ENCODE results near the gene GNB1L. TPM values are rescaled to one million over a fixed set of nuclear protein-coding genes. Genes with fewer than 3 reads are reported as not detected.

The GNB1L gene
- total and polyA plus RNA-seq, 2 of the 13 experiments (the other 11 are each of a cell fraction or from before 2014, with no cell fraction given), result 2.5 to 7.4 TPM

GRCh38 chr22:19882446-19883381 lies 28.0 kb upstream of the GNB1L start:
- Histone ChIP-seq H3K4me2 (ENCODE audit: low read depth, low read length) (no peak overlapping the region), H3K9ac (ENCODE audit: insufficient read depth, low read depth, low read length) (no peak overlapping the region), H3K79me2 (ENCODE audit: insufficient read depth, low read length) (no peaks in the 10 kb centered on the region), H2AFZ (ENCODE audit: low read length) (no peak overlapping the region), H4K20me1 (ENCODE audit: insufficient read depth, low read length) (no peaks in the 10 kb centered on the region), H3K27ac (ENCODE audit: extremely low read length, insufficient read depth, low read length) (no peak overlapping the region), H3K27me3 (ENCODE audit: control insufficient read depth in 1 of 2, insufficient read depth in 2 of 2, low read length in 2 of 2) (no peaks in the 10 kb centered on the region), H3K4me3 (replicated peaks in 1 of 3; ENCODE audit: insufficient read depth in 1 of 3, low read depth in 2 of 3, low read length in 3 of 3) (no peak overlapping the region), H3K4me1 (ENCODE audit: insufficient read depth, low read length) (peaks cover 34% of the 10 kb centered on the region), H3K9me3 (ENCODE audit: low read length) (no peaks in the 10 kb centered on the region), H3K36me3 (replicated peaks in 1 of 2; ENCODE audit: control insufficient read depth in 1 of 2, insufficient read depth in 2 of 2, low read length in 2 of 2) (no peaks in the 10 kb centered on the region)
- in situ Hi-C loops (cut with HindIII; ENCODE audit: extremely low pct_ligation_motif_present, low pct_unique_long_range_greater_than_20kb) (no loop called here), intact Hi-C loops (cut with micrococcal nuclease; ENCODE audit: unreplicated experiment) (no loop called here)
- WGBS (ENCODE audit: low lambda C conversion rate), result 94% methylated on average over 18 of the region's 26 CpGs
- no TSS peak for BruUV-seq (replicated peaks)
- no peak for DNase-seq (ENCODE audit: low spot score)
- CTCF ChIA-PET (ENCODE audit: low intra/inter-chr PET ratio, low total read pairs), result no interaction called here
- FAIRE-seq, result no peak
- TF ChIP-seq ZNF691 (CRISPR knock-in tag; IDR thresholded peaks at IDR 0.05; ENCODE audit: borderline replicate concordance, low read depth) (no peak), SRSF4 (IDR thresholded peaks at IDR 0.05; ENCODE audit: low read depth, low read length, poor library complexity, severe bottlenecking) (no peak), KLF9 (CRISPR knock-in tag; IDR thresholded peaks at IDR 0.05; ENCODE audit: low read depth) (no peak), MTF2 (CRISPR knock-in tag; IDR thresholded peaks at IDR 0.05; ENCODE audit: borderline replicate concordance) (no peak), RBAK (CRISPR knock-in tag; IDR thresholded peaks at IDR 0.05) (no peak), MXD1 (CRISPR knock-in tag; IDR thresholded peaks at IDR 0.05) (no peak), GATAD1 (CRISPR knock-in tag; IDR thresholded peaks at IDR 0.05) (no peak), HNRNPLL (IDR thresholded peaks at IDR 0.05; ENCODE audit: low read depth, low read length, poor library complexity, severe bottlenecking) (no peak), ZNF766 (CRISPR knock-in tag; IDR thresholded peaks at IDR 0.05; ENCODE audit: borderline replicate concordance) (no peak), MYPOP (CRISPR knock-in tag; IDR thresholded peaks at IDR 0.05) (no peak), ZNF333 (CRISPR knock-in tag; IDR thresholded peaks at IDR 0.05; ENCODE audit: borderline replicate concordance) (no peak), LRRFIP1 (CRISPR knock-in tag; conservative IDR thresholded peaks at IDR 0.05) (no peak), ZNF792 (CRISPR knock-in tag; IDR thresholded peaks at IDR 0.05) (no peak), ATF1 (CRISPR knock-in tag; IDR thresholded peaks at IDR 0.05) (no peak), SIN3B (IDR thresholded peaks at IDR 0.05; ENCODE audit: low read length) (no peak), KLF12 (CRISPR knock-in tag; IDR thresholded peaks at IDR 0.05; ENCODE audit: borderline replicate concordance) (no peak)
- POLR2A ChIA-PET, result no interaction called here
- ATAC-seq, result no peak

Measured in HepG2 (cell line).